MCF 10A (cell line): ENCODE measurements around the gene SYT1. TPM values are rescaled to one million over a fixed set of nuclear protein-coding genes. Genes with fewer than 3 reads are reported as not detected.

Source experiments
- BruUV-seq: library from RNA; stranded (reverse); fragments of 400-500 nt; replicated peaks from 2 replicates; lab custom pipeline; 2021; lab: Mats Ljungman, UMichigan
- CTCF ChIA-PET: fragments of 300-600 bp; sonication (Branson Sonifier 250); formaldehyde crosslinking; extraction: SDS; loops from one replicate; lab custom pipeline; 2021; ENCODE audit warnings: antibody characterized with exemption, inconsistent platforms; lab: Yijun Ruan, JAX
- POLR2A ChIA-PET: fragments of 300-600, 350-650 bp; sonication (Branson Sonifier 250); formaldehyde crosslinking; extraction: SDS; loops from one replicate; lab custom pipeline; 2020; ENCODE audit warnings: antibody characterized with exemption, inconsistent platforms; lab: Yijun Ruan, JAX
- DNase-seq: peaks from one replicate; pipeline ENCODE4 v3.0.0-alpha.2; 2018; ENCODE audit not compliant: unreplicated experiment
- H3K27ac Mint-ChIP-seq: one replicate; pipeline ENCODE4 v1.8.0; 2022; ENCODE audit warnings: mild to moderate bottlenecking, low read depth, mixed read lengths; ENCODE audit not compliant: unreplicated experiment
- H3K27me3 Mint-ChIP-seq: one replicate; pipeline ENCODE4 v1.8.0; 2022; ENCODE audit warnings: mixed read lengths; ENCODE audit not compliant: insufficient read depth, unreplicated experiment
- H3K36me3 Mint-ChIP-seq: one replicate; pipeline ENCODE4 v1.8.0; 2022; ENCODE audit warnings: mild to moderate bottlenecking, moderate library complexity, mixed read lengths; ENCODE audit not compliant: insufficient read depth, unreplicated experiment
- H3K4me1 Mint-ChIP-seq: one replicate; pipeline ENCODE4 v1.8.0; 2022; ENCODE audit warnings: mixed read lengths; ENCODE audit not compliant: insufficient read depth, unreplicated experiment
- H3K4me3 Mint-ChIP-seq: one replicate; pipeline ENCODE4 v1.8.0; 2022; ENCODE audit warnings: mild to moderate bottlenecking, moderate library complexity, mixed read lengths; ENCODE audit not compliant: unreplicated experiment
- H3K9me3 Mint-ChIP-seq: one replicate; pipeline ENCODE4 v1.8.0; 2022; ENCODE audit warnings: mixed read lengths; ENCODE audit not compliant: unreplicated experiment
- intact Hi-C: fragments of 100-400 bp; cut with micrococcal nuclease; formaldehyde crosslinking; loops from 2 replicates; pipeline ENCODE4 v1.14.1; 2022
- microRNA-seq: library from miRNA; unstranded; fragments of <30 nt; microRNA quantifications from one replicate; pipeline ENCODE4 v1.2.0, GENCODE V29; 2022
- total RNA-seq: library from RNA; stranded (reverse); gene quantifications from 2 replicates; pipeline ENCODE4 v1.2.3, GENCODE V29; 2022
- TF ChIP-seq, protein P1 (sequence below): fragments of 200-600 bp; IDR thresholded peaks from one replicate; pipeline ENCODE4 v1.8.0; 2022; ENCODE audit warnings: antibody characterized with exemption, mild to moderate bottlenecking; ENCODE audit not compliant: unreplicated experiment

The SYT1 gene
- total RNA-seq, 1 experiment from 2014 or later, result 7.4 TPM

DNA sequence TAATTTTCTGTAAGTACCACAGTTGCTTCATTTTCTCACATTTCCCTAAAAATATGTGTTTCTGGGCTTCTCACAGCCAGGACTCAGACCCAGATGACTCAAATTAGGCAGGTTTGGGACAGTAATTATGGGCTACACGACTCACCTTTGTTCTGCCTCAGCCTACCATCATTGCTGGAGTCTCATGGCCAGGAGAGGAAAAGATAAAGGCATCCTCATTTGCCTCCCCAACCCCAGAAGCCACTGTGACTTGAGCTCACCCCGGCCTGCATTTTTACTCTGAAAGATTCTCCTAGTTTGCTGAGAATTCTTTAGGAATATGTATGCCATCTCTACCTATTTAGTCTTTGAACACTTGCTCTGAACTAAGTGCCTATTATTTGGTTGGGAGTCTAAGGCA lies 618.3 kb downstream of the SYT1 start:
- intact Hi-C loops, result no loop called here
- peak overlapping the region; percentile 72 for H3K27ac Mint-ChIP-seq
- TF ChIP-seq, protein P1, sequence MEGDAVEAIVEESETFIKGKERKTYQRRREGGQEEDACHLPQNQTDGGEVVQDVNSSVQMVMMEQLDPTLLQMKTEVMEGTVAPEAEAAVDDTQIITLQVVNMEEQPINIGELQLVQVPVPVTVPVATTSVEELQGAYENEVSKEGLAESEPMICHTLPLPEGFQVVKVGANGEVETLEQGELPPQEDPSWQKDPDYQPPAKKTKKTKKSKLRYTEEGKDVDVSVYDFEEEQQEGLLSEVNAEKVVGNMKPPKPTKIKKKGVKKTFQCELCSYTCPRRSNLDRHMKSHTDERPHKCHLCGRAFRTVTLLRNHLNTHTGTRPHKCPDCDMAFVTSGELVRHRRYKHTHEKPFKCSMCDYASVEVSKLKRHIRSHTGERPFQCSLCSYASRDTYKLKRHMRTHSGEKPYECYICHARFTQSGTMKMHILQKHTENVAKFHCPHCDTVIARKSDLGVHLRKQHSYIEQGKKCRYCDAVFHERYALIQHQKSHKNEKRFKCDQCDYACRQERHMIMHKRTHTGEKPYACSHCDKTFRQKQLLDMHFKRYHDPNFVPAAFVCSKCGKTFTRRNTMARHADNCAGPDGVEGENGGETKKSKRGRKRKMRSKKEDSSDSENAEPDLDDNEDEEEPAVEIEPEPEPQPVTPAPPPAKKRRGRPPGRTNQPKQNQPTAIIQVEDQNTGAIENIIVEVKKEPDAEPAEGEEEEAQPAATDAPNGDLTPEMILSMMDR, result no peak
- no TSS peak for BruUV-seq
- peaks cover 11% of the 10 kb centered on the region for H3K36me3 Mint-ChIP-seq
- peaks cover 8% of the 10 kb centered on the region for H3K9me3 Mint-ChIP-seq
- CTCF ChIA-PET, result no interaction called here
- H3K4me3 Mint-ChIP-seq, result no peak overlapping the region
- no peaks in the 10 kb centered on the region for H3K4me1 Mint-ChIP-seq
- no peak for DNase-seq
- POLR2A ChIA-PET, result no interaction called here
- no peaks in the 10 kb centered on the region for H3K27me3 Mint-ChIP-seq

DNA sequence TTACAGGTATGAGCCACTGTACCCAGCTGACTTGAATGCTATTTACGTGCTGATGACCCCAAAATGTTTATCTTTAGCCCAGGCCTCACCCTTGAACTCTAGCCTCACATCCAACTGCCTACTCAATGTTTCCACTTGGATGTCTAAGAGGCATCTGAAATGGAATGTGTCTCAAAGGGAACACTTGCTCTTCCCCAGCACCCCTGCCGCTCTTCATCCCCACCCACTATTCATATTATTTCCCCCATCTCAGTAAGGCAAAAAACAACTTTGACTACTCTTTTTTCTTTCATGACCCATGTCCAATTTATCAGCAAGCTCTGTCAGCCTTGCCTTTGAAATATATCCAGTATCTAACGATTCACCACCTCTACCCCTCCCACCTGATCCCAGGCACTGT lies 621.6 kb downstream of the SYT1 start:
- Mint-ChIP-seq H3K27me3 (no peaks in the 10 kb centered on the region), H3K27ac (no peak overlapping the region), H3K9me3 (peaks cover 8% of the 10 kb centered on the region), H3K4me1 (no peaks in the 10 kb centered on the region), H3K36me3 (peaks cover 11% of the 10 kb centered on the region), H3K4me3 (no peak overlapping the region)
- POLR2A ChIA-PET, result no interaction called here
- CTCF ChIA-PET, result no interaction called here
- intact Hi-C loops, result no loop called here
- TF ChIP-seq, protein P1, result no peak
- no TSS peak for BruUV-seq
- DNase-seq, result no peak

DNA sequence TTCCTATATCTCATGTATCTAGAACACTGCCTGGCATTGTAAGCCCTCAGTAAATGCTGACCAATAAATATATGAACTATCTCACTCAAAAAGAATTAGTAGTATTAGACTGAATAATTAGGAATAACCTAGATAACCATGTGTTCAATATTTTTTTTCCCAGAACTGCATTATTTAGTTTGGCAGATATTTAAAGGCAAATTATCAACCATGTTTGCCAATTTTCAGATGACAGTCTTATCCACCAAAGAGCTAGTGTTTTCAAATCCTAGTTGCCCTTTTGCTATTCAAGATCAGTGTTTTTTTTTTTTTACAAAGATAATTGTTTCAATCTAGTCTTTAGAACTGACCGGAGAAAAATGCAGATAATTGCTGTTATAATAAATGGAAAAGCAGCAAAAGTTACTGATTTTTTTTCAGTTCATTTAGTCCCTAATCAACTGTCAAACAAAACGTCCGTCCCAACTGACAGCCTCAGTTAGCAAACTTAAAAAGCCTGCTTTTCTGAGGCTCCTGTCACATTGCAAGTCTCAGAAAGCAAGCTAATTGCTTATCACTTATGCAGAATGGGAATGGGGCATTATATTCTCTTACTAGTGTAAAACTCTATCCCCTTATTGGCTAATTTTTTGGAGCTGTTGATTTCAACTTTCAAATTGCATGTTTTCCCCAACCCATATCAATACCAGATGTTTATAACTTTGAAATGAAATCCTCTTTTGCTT lies 623.0 kb downstream of the SYT1 start:
- ChIA-PET POLR2A (interaction anchor here (1.0 to 1.2 kb wide), 2 partner anchors 15 to 32 kb away, joined by 3 read pairs; no protein-coding TSS in a partner anchor), CTCF (interaction anchor here (0.6 kb wide), 2 partner anchors 48 to 572 kb away, joined by 3 read pairs; no protein-coding TSS in a partner anchor)
- no peak overlapping the region for H3K4me3 Mint-ChIP-seq
- H3K27ac Mint-ChIP-seq, result no peak overlapping the region
- TF ChIP-seq, protein P1, result no peak
- peaks cover 8% of the 10 kb centered on the region for H3K9me3 Mint-ChIP-seq
- peaks cover 11% of the 10 kb centered on the region for H3K36me3 Mint-ChIP-seq
- DNase-seq, result no peak
- no TSS peak for BruUV-seq
- intact Hi-C loops, result no loop called here
- no peaks in the 10 kb centered on the region for H3K27me3 Mint-ChIP-seq
- no peaks in the 10 kb centered on the region for H3K4me1 Mint-ChIP-seq

Small RNA genes within 50 kb of the gene (microRNA-seq; reads per million reads assigned to microRNA genes)
- not detected for gene MIR1252
